ENCODE data around the gene LNX1. TPM values are rescaled to one million over a fixed set of nuclear protein-coding genes. Genes with fewer than 3 reads are reported as not detected.

The LNX1 gene
- total RNA-seq, 1 experiment from 2014 or later, result 3.3 TPM

- DNase-seq (ENCODE audit: low read depth, low spot score), result no peak
Measured at GRCh38 chr4:53551958-53552357, 39.3 kb downstream of the LNX1 start.

More at GRCh38 chr4:53551958-53552357, 39.3 kb downstream of the LNX1 start:
- ATAC-seq, result no peak
- POLR2A ChIA-PET, result no interaction called here
- intact Hi-C loops (cut with micrococcal nuclease), result no loop called here
- Histone ChIP-seq H3K9me2 (ENCODE audit: insufficient read depth) (0 out of 2 replicates have a peak, but pooled peaks cover 1% of the 10 kb centered on the region), H3K4me3 (replicated peaks in 1 of 2; ENCODE audit: low read depth in 1 of 2, low read length in 2 of 2) (no peak overlapping the region), H3K4me2 (ENCODE audit: low read length) (no peak overlapping the region), H4K20me1 (ENCODE audit: insufficient read depth) (no peaks in the 10 kb centered on the region), H3K9ac (ENCODE audit: low read length) (no peak overlapping the region), H3K4me1 (ENCODE audit: control insufficient read depth in 1 of 2, insufficient read depth in 2 of 2, low read length in 2 of 2) (no peaks in the 10 kb centered on the region), H3K79me2 (ENCODE audit: insufficient read depth, low read length) (no peaks in the 10 kb centered on the region), H3K36me3 (ENCODE audit: control insufficient read depth in 1 of 2, insufficient read depth in 2 of 2, low read length in 2 of 2) (no peaks in the 10 kb centered on the region), H2AFZ (ENCODE audit: low read depth, low read length, poor library complexity, severe bottlenecking) (no peak overlapping the region), H3K27ac (ENCODE audit: low read depth, low read length) (no peak overlapping the region), H3K27me3 (ENCODE audit: insufficient read depth, low read length) (no peaks in the 10 kb centered on the region), H3K9me3 (ENCODE audit: control insufficient read depth in 1 of 2, insufficient read depth in 1 of 2, low read depth in 1 of 2, low read length in 2 of 2) (no peaks in the 10 kb centered on the region)
- no TSS peak for BruUV-seq (replicated peaks)
- RAD21 ChIA-PET (ENCODE audit: low non-redundant PET in 1 of 2, low total read pairs in 2 of 2, uncharacterized antibody in 2 of 2, unreplicated experiment in 2 of 2), result no interaction called here
- no peak for TF ChIP-seq TCF7L2 (IDR thresholded peaks at IDR 0.05; ENCODE audit: borderline replicate concordance, extremely low read depth, insufficient read depth, insufficient read length)
- TF ChIP-seq ZBTB33 (IDR thresholded peaks at IDR 0.05; ENCODE audit: extremely low read depth, insufficient replicate concordance, low read length), result no peak
- no peak for TF ChIP-seq CTCF (IDR thresholded peaks at IDR 0.05 in 2 of 3, conservative IDR thresholded peaks at IDR 0.05 in 1 of 3; ENCODE audit: borderline replicate concordance in 1 of 3, insufficient read depth in 1 of 3, low read depth in 2 of 3, low read length in 2 of 3)
- TF ChIP-seq ZFX (IDR thresholded peaks at IDR 0.05), result no peak
- TF ChIP-seq CEBPB (IDR thresholded peaks at IDR 0.05; ENCODE audit: low read depth), result no peak
- no peak for TF ChIP-seq SIN3A (IDR thresholded peaks at IDR 0.05; ENCODE audit: low read depth)
- TF ChIP-seq JUND (IDR thresholded peaks at IDR 0.05), result no peak
- no peak for TF ChIP-seq EGR1 (IDR thresholded peaks at IDR 0.05; ENCODE audit: low read depth)
- no peak for TF ChIP-seq SRF (IDR thresholded peaks at IDR 0.05; ENCODE audit: low read depth)
- no peak for TF ChIP-seq YY1 (IDR thresholded peaks at IDR 0.05; ENCODE audit: extremely low read depth, insufficient replicate concordance, low read depth, low read length)
- CTCF ChIA-PET, result no interaction called here

Measured in HCT116 (cell line).